Measurements from ENCODE around the gene TIAM2. TPM values are rescaled to one million over a fixed set of nuclear protein-coding genes. Genes with fewer than 3 reads are reported as not detected.

Gene TIAM2
- total RNA-seq, 4 donors from 2014 or later, result 25.7 to 77.1 (median 56.6) TPM

- no peak for TF ChIP-seq CTCF (IDR thresholded peaks at IDR 0.05)
- TF ChIP-seq POLR2A (IDR thresholded peaks at IDR 0.05), result no peak
- Histone ChIP-seq H3K27me3 (no peaks in the 10 kb centered on the region), H3K27ac (no peak overlapping the region), H3K4me1 (no peaks in the 10 kb centered on the region), H3K36me3 (no peaks in the 10 kb centered on the region), H3K9me3 (no peaks in the 10 kb centered on the region), H3K4me3 (no peak overlapping the region)
- DNase-seq, result no peak
- intact Hi-C loops (cut with DNase I; ENCODE audit: low total_unique reads), result no loop called here
Observed at GRCh38 chr6:155004576-155005372, 9.7 kb downstream of the TIAM2 start.

GRCh38 chr6:155008625-155009024 is 13.5 kb downstream of the TIAM2 start:
- Histone ChIP-seq H3K27ac (no peak overlapping the region), H3K36me3 (no peaks in the 10 kb centered on the region), H3K4me1 (no peaks in the 10 kb centered on the region), H3K9me3 (no peaks in the 10 kb centered on the region), H3K27me3 (no peaks in the 10 kb centered on the region), H3K4me3 (no peak overlapping the region)
- no peak for DNase-seq
- no peak for TF ChIP-seq CTCF (IDR thresholded peaks at IDR 0.05)
- TF ChIP-seq POLR2A (IDR thresholded peaks at IDR 0.05), result no peak
- intact Hi-C loops (cut with DNase I; ENCODE audit: low total_unique reads), result no loop called here

- DNase-seq, result no peak
- H3K4me3 ChIP-seq, result no peak overlapping the region
- intact Hi-C loops (cut with DNase I; ENCODE audit: low total_unique reads), result no loop called here
- no peak for TF ChIP-seq POLR2A (IDR thresholded peaks at IDR 0.05)
- TF ChIP-seq CTCF (IDR thresholded peaks at IDR 0.05), result no peak
- H3K9me3 ChIP-seq, result no peaks in the 10 kb centered on the region
- no peaks in the 10 kb centered on the region for H3K27me3 ChIP-seq
- H3K36me3 ChIP-seq, result no peaks in the 10 kb centered on the region
- H3K27ac ChIP-seq, result no peak overlapping the region
- H3K4me1 ChIP-seq, result no peaks in the 10 kb centered on the region
Observed at GRCh38 chr6:155010940-155011339, 15.8 kb downstream of the TIAM2 start.

GRCh38 chr6:155011809-155012291 is 16.7 kb downstream of the TIAM2 start:
- TF ChIP-seq CTCF (IDR thresholded peaks at IDR 0.05) (no peak), POLR2A (IDR thresholded peaks at IDR 0.05) (no peak)
- intact Hi-C loops (cut with DNase I; ENCODE audit: low total_unique reads), result no loop called here
- no peaks in the 10 kb centered on the region for H3K36me3 ChIP-seq
- no peaks in the 10 kb centered on the region for H3K4me1 ChIP-seq
- no peaks in the 10 kb centered on the region for H3K9me3 ChIP-seq
- H3K27me3 ChIP-seq, result no peaks in the 10 kb centered on the region
- H3K27ac ChIP-seq, result no peak overlapping the region
- no peak overlapping the region for H3K4me3 ChIP-seq
- DNase-seq, result no peak

- DNase-seq, result no peak
- Histone ChIP-seq H3K9me3 (no peaks in the 10 kb centered on the region), H3K4me1 (no peaks in the 10 kb centered on the region), H3K4me3 (no peak overlapping the region), H3K27me3 (no peaks in the 10 kb centered on the region), H3K36me3 (no peaks in the 10 kb centered on the region), H3K27ac (no peak overlapping the region)
- intact Hi-C loops (cut with DNase I; ENCODE audit: low total_unique reads), result no loop called here
- TF ChIP-seq POLR2A (IDR thresholded peaks at IDR 0.05), result no peak
- no peak for TF ChIP-seq CTCF (IDR thresholded peaks at IDR 0.05)
Observed at GRCh38 chr6:155013457-155013876, 18.4 kb downstream of the TIAM2 start.

All from uterus (tissue), 4 donors.